ENCODE measurements around the gene TBKBP1.

- no peak for TF ChIP-seq CTCF (IDR thresholded peaks at IDR 0.05)
- no peak for TF ChIP-seq POLR2A (IDR thresholded peaks at IDR 0.05)
Observed at GRCh38 chr17:47665655-47666054, 28.3 kb upstream of the TBKBP1 start.

Data from body of pancreas (tissue), 4 donors.